Muscle of back (tissue), 11 donors: ENCODE results near the gene ANK3. TPM values are rescaled to one million over a fixed set of nuclear protein-coding genes. Genes with fewer than 3 reads are reported as not detected.

Experiments used
- DNase-seq, 3 donors: peaks; one replicate each; pipeline versions ENCODE4 v3.0.0 to v3.0.0-alpha.2; 2013
- polyA plus RNA-seq, 10 donors: library from polyadenylated mRNA; unstranded; fragments of 120-200 nt; gene quantifications; one replicate each; pipeline ENCODE4 v1.2.1, GENCODE V29; 2013; ENCODE audit not compliant: insufficient read length in 10 of 10

The ANK3 gene
- polyA plus RNA-seq, 10 donors, result 64.6 to 165 (median 101) TPM

DNA sequence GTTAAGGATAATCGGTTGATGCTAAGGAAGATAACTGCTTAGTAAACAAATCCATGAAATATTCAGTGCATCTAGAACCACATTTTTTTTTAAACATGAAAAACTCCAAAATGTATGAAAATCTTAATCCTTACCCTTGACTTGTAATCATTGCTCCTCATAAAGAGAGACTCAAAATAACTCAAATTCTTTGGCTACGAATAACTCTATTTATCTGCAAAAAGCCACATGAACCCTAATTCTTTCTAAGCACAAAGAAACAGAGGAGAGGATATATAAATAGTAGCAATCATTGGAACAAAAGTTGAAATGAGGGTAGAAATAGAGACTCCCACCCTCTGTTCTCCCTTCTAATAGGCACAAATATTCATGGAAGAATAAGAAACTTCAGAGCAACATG, 40.2 kb downstream of the ANK3 start:
- DNase-seq, result no peak

DNA sequence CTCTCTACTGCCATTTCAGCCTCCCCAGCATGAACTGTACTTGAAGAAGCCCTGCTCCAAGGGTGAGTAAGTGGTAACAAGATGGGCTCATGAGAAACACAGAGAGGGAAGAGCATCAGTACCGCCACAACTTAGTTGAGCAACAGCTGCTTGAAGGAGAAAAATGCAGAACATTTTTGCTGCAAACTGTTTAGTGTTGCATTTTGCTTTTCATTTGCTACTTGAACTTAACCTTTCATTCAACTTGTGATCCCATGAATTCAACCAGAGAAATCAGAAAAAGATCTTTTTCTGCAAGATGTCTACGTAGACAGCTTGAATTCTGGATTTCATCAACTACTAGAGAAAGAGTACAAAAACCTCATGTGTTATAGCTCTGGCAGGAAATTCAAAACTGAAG, 40.7 kb downstream of the ANK3 start:
- no peak for DNase-seq

DNA sequence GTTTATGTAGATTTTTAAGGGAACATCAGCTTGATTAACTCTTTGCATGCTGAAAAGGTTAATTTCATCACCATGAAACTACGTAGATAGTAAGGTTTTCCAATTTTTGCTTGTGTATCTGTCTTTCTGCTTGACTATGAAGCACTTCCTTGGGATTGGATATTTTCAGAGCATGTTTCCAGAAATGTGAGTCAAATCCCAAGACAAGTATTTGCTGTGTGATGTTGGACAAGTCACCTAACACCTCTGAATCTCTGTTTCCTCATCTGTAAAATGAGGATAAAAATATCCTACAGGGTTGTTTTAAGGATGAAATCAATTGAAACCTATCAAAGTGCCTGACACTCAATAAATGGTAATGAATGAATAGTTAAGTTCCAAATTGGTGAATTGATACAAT, 42.4 kb downstream of the ANK3 start:
- DNase-seq, result no peak

DNA sequence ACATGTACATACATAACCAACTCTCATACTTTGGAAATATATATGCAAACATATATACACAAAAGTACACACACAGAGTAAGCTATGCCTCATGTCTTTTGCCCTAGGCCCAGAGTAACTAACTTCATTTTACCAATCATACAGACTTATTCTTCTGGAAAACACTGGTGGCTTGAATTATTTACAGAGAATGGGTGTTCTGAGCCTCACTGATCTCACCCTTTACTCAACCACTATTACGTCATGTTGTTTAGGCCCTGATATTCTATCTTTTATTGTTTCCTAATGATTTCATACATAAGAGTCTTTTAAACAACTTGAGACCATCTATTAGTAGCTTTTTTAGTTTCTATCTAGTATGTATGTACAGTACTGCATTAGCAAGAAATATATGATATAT, 43.0 kb downstream of the ANK3 start:
- no peak for DNase-seq

DNA sequence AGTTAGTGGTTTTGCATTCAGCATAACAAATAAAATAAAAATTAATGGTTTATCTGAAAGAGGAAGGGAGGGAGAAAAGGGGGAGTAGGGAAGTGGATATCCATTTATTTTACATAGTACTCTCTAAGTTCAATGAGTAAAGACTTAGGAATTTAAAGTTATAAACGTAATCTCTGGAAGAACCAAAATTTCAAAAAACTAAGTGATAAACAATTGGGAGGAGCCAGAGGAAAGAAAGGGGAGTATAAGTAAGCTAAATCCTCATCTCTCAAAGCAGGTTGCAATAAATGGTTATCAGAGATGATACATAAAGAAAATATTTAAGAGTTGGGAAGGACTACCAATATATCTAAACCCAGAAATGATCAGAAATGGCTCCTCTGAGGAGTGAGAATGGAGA, 46.4 kb downstream of the ANK3 start:
- no peak for DNase-seq

DNA sequence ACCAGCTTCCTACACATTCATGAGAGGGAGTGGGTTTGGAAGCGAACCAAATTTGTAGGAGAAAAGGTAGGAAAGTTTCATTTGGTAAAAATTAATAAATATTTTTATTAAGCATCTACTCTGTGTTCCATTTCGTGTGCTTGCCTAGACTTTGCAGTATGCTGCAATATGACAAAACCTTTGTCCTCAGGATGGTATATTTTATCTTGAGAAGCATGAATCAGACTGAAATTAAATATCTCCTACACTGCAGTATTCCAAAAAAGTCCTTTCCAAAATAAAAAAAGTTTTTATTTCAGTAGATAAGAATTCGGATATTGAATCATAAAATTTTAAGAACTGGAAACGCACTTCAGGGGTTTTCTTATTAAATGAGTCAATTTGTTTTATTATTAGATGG, 47.7 kb downstream of the ANK3 start:
- no peak for DNase-seq

DNA sequence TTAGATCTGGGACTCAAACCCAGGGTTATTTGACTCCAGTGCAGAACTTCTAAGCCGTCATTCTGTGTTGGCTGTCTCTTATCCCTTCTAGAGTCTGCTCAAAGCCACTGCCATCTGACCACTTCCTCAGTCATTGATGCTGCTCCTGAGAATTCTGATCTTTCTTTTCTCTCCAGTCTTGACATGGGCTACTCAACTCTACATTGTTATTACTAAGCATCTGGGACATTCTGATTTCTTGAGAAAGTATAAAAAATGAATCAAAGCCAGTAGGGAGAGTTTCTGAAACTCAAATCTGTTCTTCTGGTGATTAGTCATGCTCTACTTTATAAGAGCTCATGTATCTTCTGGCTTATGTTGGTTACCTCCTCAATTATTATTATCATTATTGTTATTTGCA, 48.7 kb downstream of the ANK3 start:
- no peak for DNase-seq

DNA sequence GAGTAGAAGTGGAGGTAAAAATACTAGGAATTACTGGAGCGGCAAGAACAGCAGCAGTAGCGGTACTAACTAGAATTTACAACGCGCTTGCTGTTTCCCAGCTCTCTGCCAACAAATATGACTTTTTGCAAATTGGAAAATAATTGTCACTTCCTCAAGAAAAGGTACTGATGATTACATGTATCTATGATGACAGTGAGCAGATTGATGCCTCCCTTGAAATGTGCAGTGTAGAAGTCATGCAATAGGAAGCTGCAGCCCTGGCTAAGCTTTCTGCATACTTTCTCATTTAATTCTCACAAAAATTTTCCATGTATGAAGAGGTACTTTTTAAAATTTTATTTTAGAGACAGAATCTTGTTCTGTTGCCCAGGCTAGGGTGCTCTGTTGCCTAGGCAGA, 49.9 kb downstream of the ANK3 start:
- peak in 2 of 3 donors; percentile 22 to 44 for DNase-seq

DNA sequence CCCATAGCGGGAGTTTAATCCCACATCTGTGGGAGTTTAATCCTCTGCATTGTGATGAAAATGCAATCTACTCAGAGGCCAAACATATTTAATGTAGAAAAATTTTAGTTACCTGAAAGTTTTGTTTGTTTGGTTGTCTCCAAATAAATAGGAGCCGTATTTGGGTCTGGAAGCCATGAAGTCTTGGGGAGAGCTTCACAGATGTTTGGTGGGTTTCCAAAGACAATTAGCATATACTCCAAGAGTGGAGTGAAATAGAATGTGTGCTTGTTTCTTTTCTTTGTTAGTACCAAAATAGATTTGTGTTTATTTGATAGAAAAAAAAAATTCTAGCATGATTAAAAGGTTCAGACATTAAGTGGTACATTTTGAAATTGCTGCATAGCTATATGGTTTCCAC, 50.9 kb downstream of the ANK3 start:
- DNase-seq, result peak in 2 of 3 donors; percentile 25 to 42

DNA sequence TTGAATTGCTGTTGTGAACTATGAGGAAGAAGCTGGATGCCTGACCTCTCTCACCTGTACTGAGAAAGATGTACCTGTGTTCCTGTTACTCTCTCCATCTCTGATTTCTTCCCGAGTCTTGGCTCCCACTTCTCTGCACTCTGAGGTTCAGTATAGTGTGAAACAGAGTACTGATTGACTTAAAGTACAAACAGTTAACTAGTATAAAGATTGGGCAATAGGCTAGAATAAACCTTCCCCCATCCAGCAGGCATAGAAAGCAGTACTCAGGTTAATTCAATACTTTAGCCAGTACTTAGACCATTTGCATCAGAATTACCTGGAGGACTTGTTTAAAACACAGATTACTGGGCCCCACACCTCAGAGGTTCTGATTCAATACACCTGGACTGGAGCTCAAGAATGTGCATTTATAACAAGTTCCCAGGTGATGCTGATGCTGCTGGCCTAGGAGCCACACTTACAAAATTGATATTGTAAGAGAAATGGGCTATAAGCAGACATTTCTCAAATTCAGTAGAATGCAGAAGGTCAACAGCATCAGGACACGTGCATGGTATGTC, 51.6 kb downstream of the ANK3 start:
- no peak for DNase-seq

DNA sequence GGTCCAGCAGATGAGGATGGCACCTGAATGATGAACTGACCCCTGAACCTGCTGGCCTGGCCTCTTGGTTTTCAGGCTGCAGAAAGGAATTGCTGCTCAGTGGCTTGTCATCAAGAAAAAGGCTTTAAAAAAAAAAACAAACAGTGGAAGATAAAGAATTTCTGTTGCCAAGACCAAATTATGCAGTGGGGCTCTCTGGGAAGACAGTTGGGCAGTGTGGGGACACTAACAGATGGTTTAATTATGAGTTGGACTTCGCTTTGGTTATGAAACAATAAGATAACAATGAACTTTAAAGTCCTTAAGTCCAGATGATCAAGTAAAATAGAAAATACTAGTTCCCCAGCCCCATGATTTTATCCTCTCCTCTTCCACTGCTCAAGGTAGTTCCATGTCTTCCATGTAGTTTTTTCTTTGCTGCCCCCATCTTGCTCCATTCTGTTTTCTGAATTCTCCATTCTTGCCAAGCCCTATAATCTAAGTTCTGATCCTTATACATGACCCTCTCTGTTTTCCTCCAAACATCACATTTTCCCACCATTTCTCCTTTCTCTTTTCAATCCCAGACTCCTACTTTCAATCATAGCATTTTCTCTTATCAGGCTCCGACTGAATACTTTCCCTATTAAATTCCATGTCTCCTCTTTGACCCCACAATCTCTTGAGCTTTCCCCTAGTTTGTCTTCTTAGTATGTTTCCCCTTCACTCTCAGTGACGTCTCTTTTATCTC, 52.6 kb downstream of the ANK3 start:
- no peak for DNase-seq

DNA sequence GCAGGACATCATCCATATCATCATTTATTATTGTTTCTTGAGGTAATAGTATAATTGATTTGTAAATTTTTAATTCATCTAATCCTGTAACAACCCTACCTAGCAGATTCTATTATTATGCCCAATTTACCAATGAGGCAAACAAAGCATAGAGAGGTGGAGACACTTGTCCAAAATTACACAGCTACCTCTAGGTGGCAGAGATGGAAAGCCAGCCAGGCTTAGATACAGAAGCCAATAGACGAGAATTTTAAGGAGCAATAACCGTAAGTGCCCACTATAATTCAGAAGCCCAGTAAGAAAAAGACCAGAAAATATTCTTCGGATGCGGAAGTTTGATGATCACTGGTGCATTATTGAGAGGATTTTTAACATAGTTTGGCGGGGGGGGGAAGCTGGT, 54.0 kb downstream of the ANK3 start:
- no peak for DNase-seq

DNA sequence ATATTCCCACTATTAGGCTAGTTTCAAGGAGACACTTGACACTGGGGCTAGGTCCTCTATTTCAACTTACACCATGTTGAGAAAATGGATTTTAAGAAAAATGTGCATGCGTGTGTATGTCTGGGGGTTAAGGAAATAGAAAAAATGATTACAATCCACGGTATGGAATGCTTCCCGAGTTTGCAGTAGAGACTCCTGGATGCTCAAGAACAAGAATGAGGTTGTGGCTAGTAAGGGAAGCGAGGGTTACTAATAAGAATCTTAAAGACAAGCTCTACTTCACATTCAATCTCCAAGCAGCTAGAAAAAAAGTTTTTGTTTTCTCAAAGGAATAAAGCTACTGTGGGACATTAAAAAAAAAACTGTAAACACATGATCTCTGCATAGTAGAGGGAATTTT, 54.7 kb downstream of the ANK3 start:
- DNase-seq, result no peak

DNA sequence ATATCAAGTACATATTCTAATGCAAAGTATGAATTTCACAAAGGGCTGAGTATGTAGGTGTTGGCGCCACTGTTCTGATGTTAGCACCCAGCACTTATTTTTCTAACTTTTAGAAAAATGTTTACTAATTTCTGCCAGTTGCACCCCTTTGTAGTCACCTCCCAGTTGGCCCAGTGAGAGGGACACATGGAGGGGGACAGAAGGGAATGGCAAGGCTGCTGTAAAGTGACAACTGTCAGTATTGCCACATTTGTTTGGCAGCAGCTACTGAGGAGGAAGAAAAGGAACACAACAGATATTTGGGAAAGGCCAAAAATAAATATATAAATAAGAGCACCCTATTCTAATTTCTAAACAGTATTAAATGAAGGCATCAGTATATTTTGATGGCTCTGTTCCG, 57.3 kb downstream of the ANK3 start:
- no peak for DNase-seq

DNA sequence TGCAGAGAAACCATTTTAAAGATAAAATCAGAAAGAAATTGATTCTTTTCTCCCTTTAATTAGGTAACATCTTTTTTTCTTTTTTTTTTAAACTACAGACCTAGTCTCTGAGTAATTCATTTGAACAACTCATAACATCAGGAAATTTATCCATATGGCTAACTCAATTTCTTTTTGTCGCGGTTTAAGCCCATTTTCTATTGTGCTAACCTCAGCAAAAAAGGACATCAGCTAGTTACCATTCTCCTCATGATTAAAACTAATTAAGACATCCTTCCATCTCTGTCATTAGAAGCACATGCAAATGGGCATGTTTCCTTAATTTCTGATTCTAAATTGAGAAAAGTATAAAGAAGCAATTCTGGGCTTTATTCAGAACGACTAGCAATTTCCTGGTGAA, 57.8 kb downstream of the ANK3 start:
- DNase-seq, result no peak

DNA sequence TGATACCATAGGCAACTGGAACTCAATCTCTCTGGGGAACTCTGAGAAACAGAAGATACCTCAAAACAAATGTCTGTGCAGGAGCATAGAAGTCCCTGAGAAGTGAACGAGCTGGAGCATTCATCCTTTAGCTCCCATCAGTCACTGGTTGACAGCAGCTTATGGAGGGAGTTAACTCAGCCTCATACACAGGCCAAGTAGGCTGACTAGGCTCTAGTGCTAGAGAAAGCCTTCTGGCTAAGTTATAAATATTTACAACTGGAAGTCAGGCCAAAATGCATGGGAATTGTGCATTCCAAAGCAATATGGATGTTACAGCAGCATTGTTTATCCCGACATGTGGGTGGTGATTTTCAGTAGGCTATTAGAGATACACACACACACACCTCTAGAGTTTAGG, 66.5 kb downstream of the ANK3 start:
- no peak for DNase-seq

DNA sequence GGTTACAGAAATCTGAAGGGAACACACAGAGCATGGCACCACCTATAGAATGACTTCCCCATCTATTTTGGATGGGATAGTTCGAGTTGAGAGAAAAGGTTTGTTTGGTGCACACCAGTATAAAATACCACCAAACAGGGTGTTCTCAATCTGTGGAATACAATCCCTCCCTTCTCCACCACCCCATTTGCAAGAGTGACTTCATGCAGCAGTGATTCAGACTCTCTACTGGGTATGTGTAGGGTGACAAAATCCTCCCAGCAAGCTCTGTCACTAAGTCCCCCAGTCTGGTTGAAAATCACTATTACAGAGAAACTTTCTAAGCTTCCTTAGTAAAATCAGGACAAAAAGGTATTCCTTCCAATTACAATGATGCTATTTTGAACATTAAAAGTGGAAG, 69.0 kb downstream of the ANK3 start:
- no peak for DNase-seq

DNA sequence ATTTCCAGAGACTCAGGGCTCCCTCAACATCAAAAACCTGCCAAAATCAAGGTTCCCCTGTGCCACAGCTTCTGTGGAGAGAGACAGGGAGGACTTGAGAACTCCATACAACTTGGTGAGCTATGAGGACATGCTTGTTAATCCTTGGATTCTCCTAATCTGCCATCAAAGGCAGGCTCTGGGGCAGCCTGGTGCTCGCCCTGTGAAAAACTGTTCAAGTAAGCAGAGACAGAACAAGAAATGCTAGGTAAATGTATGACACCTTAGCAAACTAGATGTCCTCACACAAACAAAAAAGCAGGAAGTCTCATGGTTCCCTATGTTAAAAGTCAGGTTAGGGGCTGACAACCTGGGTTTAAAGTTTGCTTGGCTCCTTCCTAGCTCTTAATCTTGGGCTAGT, 73.6 kb downstream of the ANK3 start:
- DNase-seq, result no peak

DNA sequence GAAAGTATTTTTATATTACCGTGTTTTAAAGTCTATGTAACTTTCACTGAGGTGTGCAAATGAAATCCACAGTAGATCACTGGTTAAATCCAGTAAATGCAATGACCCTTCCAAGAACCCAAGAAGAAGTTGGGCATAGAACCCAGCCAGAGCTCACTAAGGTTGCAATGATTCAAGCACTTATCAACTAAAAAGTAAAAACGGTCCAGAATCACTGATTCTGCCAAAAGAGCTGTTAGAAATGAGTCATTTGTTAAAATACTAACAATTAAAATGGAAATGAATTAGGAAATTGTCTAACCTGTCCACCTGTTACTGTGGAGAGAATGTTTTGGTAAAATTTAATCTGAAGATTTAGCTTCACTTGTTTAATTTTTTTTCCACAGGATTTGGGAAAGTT, 74.4 kb downstream of the ANK3 start:
- no peak for DNase-seq

DNA sequence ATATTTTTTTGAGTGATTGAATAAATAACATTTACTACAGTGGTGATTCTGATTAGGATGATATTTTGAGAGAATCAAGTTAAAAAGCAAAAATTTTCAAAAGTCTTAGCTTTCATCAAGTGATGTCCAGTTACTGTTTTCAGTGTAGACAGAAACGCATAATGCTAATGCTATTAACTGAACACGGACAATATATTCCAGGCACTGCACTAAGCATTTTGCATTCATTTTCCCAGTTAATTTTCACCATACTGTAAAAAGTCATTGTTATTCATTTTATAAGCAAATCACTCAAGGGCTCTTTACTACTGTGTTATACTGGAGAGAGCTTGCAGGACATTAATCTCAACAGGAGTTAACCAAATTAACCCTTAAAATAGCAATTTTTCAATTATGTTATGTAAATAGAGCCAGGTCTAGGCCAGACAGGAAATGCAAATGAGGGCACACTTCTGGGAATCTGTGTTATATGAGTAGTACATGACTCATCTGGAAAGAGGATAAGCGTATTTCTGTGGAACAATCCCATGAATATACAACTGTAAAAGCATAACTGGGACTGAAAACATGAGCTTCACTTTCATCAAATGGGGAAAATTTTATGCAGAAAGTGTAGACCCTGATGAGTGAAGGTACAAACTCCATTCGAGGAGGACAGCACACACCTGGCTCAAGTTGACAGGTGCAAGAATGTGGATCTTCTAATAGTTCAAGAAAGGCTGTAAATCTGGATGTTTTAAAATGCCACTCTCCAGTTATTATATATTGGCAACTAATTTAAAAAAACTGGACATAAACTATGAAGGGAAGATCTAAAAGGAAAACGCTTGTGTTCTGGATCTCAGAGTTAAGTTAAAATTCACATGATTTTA, 75.4 kb downstream of the ANK3 start:
- DNase-seq, result peak in 1 of 3 donors; percentile 27

DNA sequence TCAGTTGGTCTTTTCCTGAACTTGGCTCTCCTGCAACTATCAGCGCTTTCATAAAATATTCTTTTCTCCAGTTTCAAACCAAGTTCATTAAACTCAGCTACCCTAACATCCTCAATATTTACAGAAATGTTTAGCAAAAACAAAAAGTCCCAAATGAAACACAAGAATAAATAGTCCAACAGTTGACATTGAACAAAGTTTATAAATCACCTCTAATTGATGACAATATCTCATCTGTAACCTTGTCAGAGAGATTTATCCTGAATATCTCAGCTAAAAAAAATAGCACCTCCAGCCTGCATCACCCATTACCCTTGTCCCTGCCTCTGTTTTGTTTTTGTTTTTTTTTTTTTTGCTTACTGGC, 76.1 kb downstream of the ANK3 start:
- peak in 1 of 3 donors; percentile 39 for DNase-seq

DNA sequence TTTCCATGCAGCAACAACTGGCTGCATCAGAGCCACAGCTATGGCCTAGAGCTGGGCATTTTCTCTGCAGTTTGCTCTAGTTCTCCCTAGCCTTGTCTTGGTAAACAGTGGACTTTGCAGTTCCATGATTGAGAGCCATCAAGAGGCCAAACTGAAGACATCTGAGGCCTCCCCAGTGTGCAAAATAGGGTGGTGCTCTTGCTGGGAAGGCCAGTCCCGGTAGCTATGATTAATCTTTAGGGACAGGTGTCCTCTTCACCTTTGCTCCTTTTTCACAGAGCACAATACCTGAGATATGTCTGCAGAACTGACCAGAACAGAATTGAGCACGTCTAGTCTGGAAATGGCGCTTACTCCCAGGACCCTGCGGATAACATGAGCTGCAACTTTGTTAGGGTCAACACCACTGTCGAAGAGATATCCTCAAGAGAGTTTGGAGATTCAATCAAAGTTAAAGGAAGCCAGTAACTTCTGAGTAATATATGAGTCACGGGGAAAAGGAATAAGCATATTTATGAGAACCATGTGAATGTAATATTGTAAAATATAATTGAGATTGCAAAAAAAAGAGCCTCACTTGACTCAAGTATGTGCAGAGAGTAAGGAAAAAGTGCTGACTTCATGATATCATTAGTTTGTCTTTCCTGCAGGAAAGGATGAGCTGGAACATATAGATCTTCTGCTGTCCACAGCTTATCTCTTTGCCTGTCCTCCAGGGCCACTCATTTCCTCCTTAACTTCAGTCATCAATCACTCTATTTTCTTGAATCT, 76.7 kb downstream of the ANK3 start:
- peak in 1 of 3 donors; percentile 68 for DNase-seq
